NCI-H526 treated with DMSO at 0.1 percent for 48 hours (cell line): ENCODE measurements around the gene GDPD4.

Experiments
- DNase-seq: peaks from one replicate; lab custom pipeline; 2025; lab: John Stamatoyannopoulos, UW

Gene GDPD4

GRCh38 chr11:77173494-77173893, 128.0 kb downstream of the GDPD4 start:
- no peak for DNase-seq

- no peak for DNase-seq
Measured at GRCh38 chr11:77172666-77172982, 128.9 kb downstream of the GDPD4 start.

GRCh38 chr11:77171885-77172665, 129.4 kb downstream of the GDPD4 start:
- no peak for DNase-seq

GRCh38 chr11:77171254-77171653, 130.2 kb downstream of the GDPD4 start:
- no peak for DNase-seq

- DNase-seq, result no peak
Measured at GRCh38 chr11:77170107-77170506, 131.4 kb downstream of the GDPD4 start.

GRCh38 chr11:77167791-77168190, 133.7 kb downstream of the GDPD4 start:
- DNase-seq, result no peak

- DNase-seq, result no peak
Measured at GRCh38 chr11:77167111-77167626, 134.3 kb downstream of the GDPD4 start.
